ENCODE measurements around the gene KRT16.
"Not testable (repeated sequence)": the region's sequence is repeated elsewhere in the genome, so short reads cannot be mapped to it uniquely, and the experiment has no call there.

- TF ChIP-seq CTCF, POLR2A, POLR2AphosphoS5 (IDR thresholded peaks at IDR 0.05): not testable (repeated sequence)
Observed at GRCh38 chr17:41626028-41626913, 13.7 kb upstream of the KRT16 start.

All from transverse colon (tissue), 4 donors.